Liver (tissue), 3 donors: ENCODE measurements around the gene WDR74.

ENCODE experiments used
- EGR1 ChIP-seq, 2 donors: IDR thresholded peaks; 2 replicates each; pipeline ENCODE4 v1.6.1; 2016 to 2018; ENCODE audit warnings: antibody characterized with exemption in 2 of 2, low read depth in 2 of 2
- GABPA ChIP-seq, 2 donors: IDR thresholded peaks in 1 of 2; conservative IDR thresholded peaks in 1 of 2; 2 replicates each; pipeline ENCODE4 v1.6.1; 2016; ENCODE audit warnings: antibody characterized with exemption in 2 of 2, mild to moderate bottlenecking in 1 of 2, moderate library complexity in 1 of 2
- HNF4G ChIP-seq: IDR thresholded peaks from 2 replicates; pipeline ENCODE4 v1.6.1; 2016; ENCODE audit warnings: antibody characterized with exemption
- JUND ChIP-seq, 2 donors: IDR thresholded peaks; 2 replicates each; pipeline ENCODE4 v1.6.1; 2016; ENCODE audit warnings: antibody characterized with exemption in 2 of 2
- RAD21 ChIP-seq, 2 donors: IDR thresholded peaks; 2 replicates each; pipeline ENCODE4 v1.6.1; 2016; ENCODE audit warnings: antibody characterized with exemption in 2 of 2, mild to moderate bottlenecking in 2 of 2
- SP1 ChIP-seq: IDR thresholded peaks from 2 replicates; pipeline ENCODE4 v1.6.1; 2018; ENCODE audit warnings: antibody characterized with exemption, mild to moderate bottlenecking
- TAF1 ChIP-seq: conservative IDR thresholded peaks from 2 replicates; pipeline ENCODE4 v1.6.1; 2016; ENCODE audit warnings: antibody characterized with exemption, mild to moderate bottlenecking
- YY1 ChIP-seq: IDR thresholded peaks from 2 replicates; pipeline ENCODE4 v1.6.1; 2016; ENCODE audit warnings: antibody characterized with exemption, mild to moderate bottlenecking
- TF ChIP-seq, protein P1 (sequence below): fragments of 150-350 bp; IDR thresholded peaks from 2 replicates; pipeline ENCODE4 v1.5.1; 2017; ENCODE audit warnings: improper control_type of control experiment, low read depth, low read length; ENCODE audit not compliant: missing input control
- TF ChIP-seq, protein P2 (sequence below): IDR thresholded peaks from 2 replicates; pipeline ENCODE4 v1.6.1; 2016; ENCODE audit warnings: antibody characterized with exemption, mild to moderate bottlenecking
- TF ChIP-seq, protein P3 (sequence below): IDR thresholded peaks from 2 replicates; pipeline ENCODE4 v1.6.1; 2016; ENCODE audit warnings: antibody characterized with exemption
- TF ChIP-seq, protein P4 (sequence below): IDR thresholded peaks from 2 replicates; pipeline ENCODE4 v1.6.1; 2016; ENCODE audit warnings: antibody characterized with exemption
- TF ChIP-seq, protein P5 (sequence below): IDR thresholded peaks from 2 replicates; pipeline ENCODE4 v1.6.1; 2016; ENCODE audit warnings: antibody characterized with exemption
- donor health status: healthy.
- donor health status: healthy.

DNA sequence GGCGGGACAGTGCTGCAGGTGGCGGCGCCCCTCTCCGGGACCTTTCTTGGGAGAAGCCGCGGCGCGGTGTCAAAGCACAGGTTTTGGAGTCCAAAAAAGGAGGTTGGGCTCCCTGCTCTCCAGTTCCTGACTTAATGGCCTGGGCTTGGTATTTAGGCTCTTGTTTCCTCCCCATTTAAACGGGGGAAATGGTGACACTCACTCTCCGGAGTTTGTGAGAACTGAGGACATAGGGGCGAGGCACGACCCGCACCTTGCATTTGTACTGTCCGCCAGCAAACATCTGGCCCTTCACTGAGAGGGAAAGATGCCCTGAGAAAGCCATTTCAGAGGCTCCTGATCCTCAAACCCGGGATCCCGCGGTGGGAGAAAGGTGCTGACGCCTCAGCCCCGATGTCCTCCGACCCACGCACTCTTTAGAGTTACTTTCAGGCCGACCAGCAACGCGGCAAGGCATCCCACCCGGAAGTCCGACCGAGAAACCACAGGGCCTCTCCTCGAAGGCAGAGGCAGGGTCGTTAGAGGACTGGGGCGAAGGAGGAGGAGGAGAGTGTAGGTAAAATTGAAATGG is 2.9 kb upstream of the WDR74 start:
- TF ChIP-seq, protein P1, sequence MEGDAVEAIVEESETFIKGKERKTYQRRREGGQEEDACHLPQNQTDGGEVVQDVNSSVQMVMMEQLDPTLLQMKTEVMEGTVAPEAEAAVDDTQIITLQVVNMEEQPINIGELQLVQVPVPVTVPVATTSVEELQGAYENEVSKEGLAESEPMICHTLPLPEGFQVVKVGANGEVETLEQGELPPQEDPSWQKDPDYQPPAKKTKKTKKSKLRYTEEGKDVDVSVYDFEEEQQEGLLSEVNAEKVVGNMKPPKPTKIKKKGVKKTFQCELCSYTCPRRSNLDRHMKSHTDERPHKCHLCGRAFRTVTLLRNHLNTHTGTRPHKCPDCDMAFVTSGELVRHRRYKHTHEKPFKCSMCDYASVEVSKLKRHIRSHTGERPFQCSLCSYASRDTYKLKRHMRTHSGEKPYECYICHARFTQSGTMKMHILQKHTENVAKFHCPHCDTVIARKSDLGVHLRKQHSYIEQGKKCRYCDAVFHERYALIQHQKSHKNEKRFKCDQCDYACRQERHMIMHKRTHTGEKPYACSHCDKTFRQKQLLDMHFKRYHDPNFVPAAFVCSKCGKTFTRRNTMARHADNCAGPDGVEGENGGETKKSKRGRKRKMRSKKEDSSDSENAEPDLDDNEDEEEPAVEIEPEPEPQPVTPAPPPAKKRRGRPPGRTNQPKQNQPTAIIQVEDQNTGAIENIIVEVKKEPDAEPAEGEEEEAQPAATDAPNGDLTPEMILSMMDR, result no peak
- TF ChIP-seq EGR1 (IDR thresholded peaks at IDR 0.05; ENCODE audit: low read depth in 2 of 2), result no peak
- TF ChIP-seq, protein P2, sequence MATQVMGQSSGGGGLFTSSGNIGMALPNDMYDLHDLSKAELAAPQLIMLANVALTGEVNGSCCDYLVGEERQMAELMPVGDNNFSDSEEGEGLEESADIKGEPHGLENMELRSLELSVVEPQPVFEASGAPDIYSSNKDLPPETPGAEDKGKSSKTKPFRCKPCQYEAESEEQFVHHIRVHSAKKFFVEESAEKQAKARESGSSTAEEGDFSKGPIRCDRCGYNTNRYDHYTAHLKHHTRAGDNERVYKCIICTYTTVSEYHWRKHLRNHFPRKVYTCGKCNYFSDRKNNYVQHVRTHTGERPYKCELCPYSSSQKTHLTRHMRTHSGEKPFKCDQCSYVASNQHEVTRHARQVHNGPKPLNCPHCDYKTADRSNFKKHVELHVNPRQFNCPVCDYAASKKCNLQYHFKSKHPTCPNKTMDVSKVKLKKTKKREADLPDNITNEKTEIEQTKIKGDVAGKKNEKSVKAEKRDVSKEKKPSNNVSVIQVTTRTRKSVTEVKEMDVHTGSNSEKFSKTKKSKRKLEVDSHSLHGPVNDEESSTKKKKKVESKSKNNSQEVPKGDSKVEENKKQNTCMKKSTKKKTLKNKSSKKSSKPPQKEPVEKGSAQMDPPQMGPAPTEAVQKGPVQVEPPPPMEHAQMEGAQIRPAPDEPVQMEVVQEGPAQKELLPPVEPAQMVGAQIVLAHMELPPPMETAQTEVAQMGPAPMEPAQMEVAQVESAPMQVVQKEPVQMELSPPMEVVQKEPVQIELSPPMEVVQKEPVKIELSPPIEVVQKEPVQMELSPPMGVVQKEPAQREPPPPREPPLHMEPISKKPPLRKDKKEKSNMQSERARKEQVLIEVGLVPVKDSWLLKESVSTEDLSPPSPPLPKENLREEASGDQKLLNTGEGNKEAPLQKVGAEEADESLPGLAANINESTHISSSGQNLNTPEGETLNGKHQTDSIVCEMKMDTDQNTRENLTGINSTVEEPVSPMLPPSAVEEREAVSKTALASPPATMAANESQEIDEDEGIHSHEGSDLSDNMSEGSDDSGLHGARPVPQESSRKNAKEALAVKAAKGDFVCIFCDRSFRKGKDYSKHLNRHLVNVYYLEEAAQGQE, result no peak
- no peak for TF ChIP-seq RAD21 (IDR thresholded peaks at IDR 0.05)
- TF ChIP-seq, protein P3, sequence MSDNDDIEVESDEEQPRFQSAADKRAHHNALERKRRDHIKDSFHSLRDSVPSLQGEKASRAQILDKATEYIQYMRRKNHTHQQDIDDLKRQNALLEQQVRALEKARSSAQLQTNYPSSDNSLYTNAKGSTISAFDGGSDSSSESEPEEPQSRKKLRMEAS, result no peak
- TF ChIP-seq, protein P4, sequence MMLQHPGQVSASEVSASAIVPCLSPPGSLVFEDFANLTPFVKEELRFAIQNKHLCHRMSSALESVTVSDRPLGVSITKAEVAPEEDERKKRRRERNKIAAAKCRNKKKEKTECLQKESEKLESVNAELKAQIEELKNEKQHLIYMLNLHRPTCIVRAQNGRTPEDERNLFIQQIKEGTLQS, result no peak
- TF ChIP-seq YY1, result no peak
- no peak for TF ChIP-seq GABPA (IDR thresholded peaks at IDR 0.05 in 1 of 2, conservative IDR thresholded peaks at IDR 0.05 in 1 of 2)
- TF ChIP-seq TAF1, result no peak
- TF ChIP-seq JUND (IDR thresholded peaks at IDR 0.05), result no peak
- TF ChIP-seq, protein P5, sequence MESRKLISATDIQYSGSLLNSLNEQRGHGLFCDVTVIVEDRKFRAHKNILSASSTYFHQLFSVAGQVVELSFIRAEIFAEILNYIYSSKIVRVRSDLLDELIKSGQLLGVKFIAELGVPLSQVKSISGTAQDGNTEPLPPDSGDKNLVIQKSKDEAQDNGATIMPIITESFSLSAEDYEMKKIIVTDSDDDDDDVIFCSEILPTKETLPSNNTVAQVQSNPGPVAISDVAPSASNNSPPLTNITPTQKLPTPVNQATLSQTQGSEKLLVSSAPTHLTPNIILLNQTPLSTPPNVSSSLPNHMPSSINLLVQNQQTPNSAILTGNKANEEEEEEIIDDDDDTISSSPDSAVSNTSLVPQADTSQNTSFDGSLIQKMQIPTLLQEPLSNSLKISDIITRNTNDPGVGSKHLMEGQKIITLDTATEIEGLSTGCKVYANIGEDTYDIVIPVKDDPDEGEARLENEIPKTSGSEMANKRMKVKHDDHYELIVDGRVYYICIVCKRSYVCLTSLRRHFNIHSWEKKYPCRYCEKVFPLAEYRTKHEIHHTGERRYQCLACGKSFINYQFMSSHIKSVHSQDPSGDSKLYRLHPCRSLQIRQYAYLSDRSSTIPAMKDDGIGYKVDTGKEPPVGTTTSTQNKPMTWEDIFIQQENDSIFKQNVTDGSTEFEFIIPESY, result no peak
- TF ChIP-seq SP1, result no peak
- no peak for TF ChIP-seq HNF4G
